Lung (tissue), 12 donors: ENCODE measurements around the gene ETDC. TPM values are rescaled to one million over a fixed set of nuclear protein-coding genes. Genes with fewer than 3 reads are reported as not detected.

Experiments
- ATAC-seq: fragments of 200-7000 bp; cut with Tn5 transposase; one replicate; pipeline ENCODE4 v1.9.1; 2020; ENCODE audit warnings: moderate number of reproducible peaks; ENCODE audit not compliant: insufficient read depth, low FRiP score
- DNase-seq, 3 donors: peaks; one replicate each; pipeline ENCODE4 v3.0.0-alpha.2; 2013 to 2017
- H3K27ac ChIP-seq, 2 donors: one replicate each; pipeline ENCODE4 v1.5.1; 2013; ENCODE audit warnings: mild to moderate bottlenecking in 2 of 2, moderate library complexity in 2 of 2, control low read depth in 1 of 2, inconsistent platforms in 1 of 2, low read depth in 1 of 2, low read length in 1 of 2
- H3K27me3 ChIP-seq, 3 donors: one replicate each; pipeline ENCODE4 v1.5.1; 2013; ENCODE audit warnings: low read length in 2 of 3; ENCODE audit not compliant: control insufficient read depth in 3 of 3, insufficient read depth in 3 of 3
- H3K36me3 ChIP-seq, 4 donors: one replicate each; pipeline ENCODE4 v1.5.1; 2013; ENCODE audit warnings: low read length in 4 of 4, mild to moderate bottlenecking in 1 of 4, moderate library complexity in 1 of 4; ENCODE audit not compliant: control insufficient read depth in 4 of 4, insufficient read depth in 4 of 4
- H3K4me1 ChIP-seq, 5 donors: one replicate each; pipeline ENCODE4 v1.5.1; 2013; ENCODE audit warnings: low read length in 5 of 5, mild to moderate bottlenecking in 2 of 5, moderate library complexity in 1 of 5; ENCODE audit not compliant: control insufficient read depth in 5 of 5, insufficient read depth in 5 of 5
- H3K4me3 ChIP-seq: one replicate; pipeline ENCODE4 v1.5.1; 2013; ENCODE audit warnings: mild to moderate bottlenecking, control low read depth, moderate library complexity
- H3K9ac ChIP-seq, 2 donors: one replicate each; pipeline ENCODE4 v1.5.1; 2013; ENCODE audit warnings: low read length in 2 of 2, control low read depth in 1 of 2; ENCODE audit not compliant: insufficient read depth in 1 of 2
- H3K9me3 ChIP-seq, 4 donors: one replicate each; pipeline ENCODE4 v1.5.1; 2013; ENCODE audit warnings: low read length in 3 of 4, mild to moderate bottlenecking in 1 of 4, moderate library complexity in 1 of 4; ENCODE audit not compliant: control insufficient read depth in 4 of 4, insufficient read depth in 3 of 4
- WGBS, 2 donors: extraction: QIAGEN DNeasy Blood & Tissue Kit; methylation state at CpG; one replicate each; pipeline ENCODE4 v1.1.7; 2013; 5-methylcytosine and 5-hydroxymethylcytosine counted together
- polyA plus RNA-seq, 2 donors: library from polyadenylated mRNA; stranded (reverse); fragments of 200-250 nt; gene quantifications; one replicate each; pipeline ENCODE4 v1.2.1, GENCODE V29; 2013
- total RNA-seq, 2 donors: library from RNA; depleted of rRNA in 1 of 2; stranded (reverse); fragments of >200 nt in 1 of 2; gene quantifications; one replicate each; pipeline ENCODE4 v1.2.1, GENCODE V29; 2014 to 2021
- TF ChIP-seq, protein P1 (sequence below): IDR thresholded peaks from 2 replicates; pipeline ENCODE4 v1.5.1; 2012; ENCODE audit warnings: mild to moderate bottlenecking; ENCODE audit errors: control extremely low read depth, extremely low read depth
- donor health status: control.
- donor health status: control.
- donor health status: Bipolar disorder and iron deficiency.
- donor health status: healthy.
- donor health status: DM: yes; HTN: yes; CAD: no.

Gene ETDC
- total and polyA plus RNA-seq, 4 donors, result not detected

DNA sequence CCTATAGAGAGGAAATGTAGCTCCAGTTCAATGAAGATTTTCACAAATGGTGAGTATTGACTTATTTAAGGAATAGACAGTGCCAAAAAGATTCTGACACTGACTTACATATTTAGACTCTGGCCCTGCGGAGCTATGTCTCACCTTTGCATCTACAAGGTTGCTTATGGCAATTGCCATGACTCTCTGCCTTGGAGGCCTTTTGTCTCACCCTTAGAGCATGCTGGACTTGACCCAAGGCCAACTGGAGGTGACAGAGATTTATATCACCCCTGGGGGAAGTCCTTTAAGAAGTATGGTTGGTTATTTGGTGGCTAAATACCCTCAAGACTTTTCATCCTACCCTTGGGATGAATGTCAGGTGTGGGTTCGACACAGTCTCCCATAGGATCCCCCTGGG lies 4.5 kb upstream of the ETDC start:
- Histone ChIP-seq H3K27me3 (peaks cover 0 to 9% (median 2%) of the 10 kb centered on the region in 3 donors), H3K36me3 (no peaks in the 10 kb centered on the region), H3K4me1 (peaks cover 0 to 4% (median 0%) of the 10 kb centered on the region in 5 donors), H3K4me3 (no peak overlapping the region), H3K9ac (no peak overlapping the region), H3K9me3 (peaks cover 0 to 2% (median 0%) of the 10 kb centered on the region in 4 donors), H3K27ac (no peak overlapping the region)
- 63 to 100% methylated on average over 2 of the region's 2 CpGs for WGBS, 2 donors
- ATAC-seq (no peak), DNase-seq (no peak)
- TF ChIP-seq, protein P1, sequence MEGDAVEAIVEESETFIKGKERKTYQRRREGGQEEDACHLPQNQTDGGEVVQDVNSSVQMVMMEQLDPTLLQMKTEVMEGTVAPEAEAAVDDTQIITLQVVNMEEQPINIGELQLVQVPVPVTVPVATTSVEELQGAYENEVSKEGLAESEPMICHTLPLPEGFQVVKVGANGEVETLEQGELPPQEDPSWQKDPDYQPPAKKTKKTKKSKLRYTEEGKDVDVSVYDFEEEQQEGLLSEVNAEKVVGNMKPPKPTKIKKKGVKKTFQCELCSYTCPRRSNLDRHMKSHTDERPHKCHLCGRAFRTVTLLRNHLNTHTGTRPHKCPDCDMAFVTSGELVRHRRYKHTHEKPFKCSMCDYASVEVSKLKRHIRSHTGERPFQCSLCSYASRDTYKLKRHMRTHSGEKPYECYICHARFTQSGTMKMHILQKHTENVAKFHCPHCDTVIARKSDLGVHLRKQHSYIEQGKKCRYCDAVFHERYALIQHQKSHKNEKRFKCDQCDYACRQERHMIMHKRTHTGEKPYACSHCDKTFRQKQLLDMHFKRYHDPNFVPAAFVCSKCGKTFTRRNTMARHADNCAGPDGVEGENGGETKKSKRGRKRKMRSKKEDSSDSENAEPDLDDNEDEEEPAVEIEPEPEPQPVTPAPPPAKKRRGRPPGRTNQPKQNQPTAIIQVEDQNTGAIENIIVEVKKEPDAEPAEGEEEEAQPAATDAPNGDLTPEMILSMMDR, result no peak

DNA sequence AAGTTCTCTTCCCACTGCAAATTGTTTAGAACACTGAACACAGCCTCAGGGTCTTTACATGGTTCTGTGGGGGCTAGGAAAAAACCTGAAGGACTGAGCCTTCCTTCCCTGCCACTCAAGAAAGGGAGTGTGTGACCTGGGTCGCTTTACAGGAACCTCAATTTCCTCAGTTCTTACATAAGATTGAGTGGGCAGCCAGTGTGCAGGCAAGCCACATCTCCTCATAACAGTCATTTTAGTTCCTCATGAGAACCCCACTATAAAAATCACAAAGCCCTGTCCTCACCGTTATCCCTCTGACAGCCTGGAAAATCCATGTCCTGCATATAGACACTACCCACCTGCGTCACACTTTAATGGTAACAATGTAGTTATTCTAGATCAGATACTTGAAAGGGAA lies 2.1 kb upstream of the ETDC start:
- ATAC-seq (no peak), DNase-seq (no peak)
- no peaks in the 10 kb centered on the region for H3K9me3 ChIP-seq
- TF ChIP-seq, protein P1, result no peak
- WGBS, 2 donors, result 44 to 69% methylated on average over 3 of the region's 3 CpGs
- H3K27me3 ChIP-seq, result peaks cover 0 to 7% (median 2%) of the 10 kb centered on the region in 3 donors
- no peak overlapping the region for H3K9ac ChIP-seq
- H3K4me3 ChIP-seq, result no peak overlapping the region
- H3K27ac ChIP-seq, result no peak overlapping the region
- H3K36me3 ChIP-seq, result no peaks in the 10 kb centered on the region
- peaks cover 0 to 7% (median 0%) of the 10 kb centered on the region in 5 donors for H3K4me1 ChIP-seq

DNA sequence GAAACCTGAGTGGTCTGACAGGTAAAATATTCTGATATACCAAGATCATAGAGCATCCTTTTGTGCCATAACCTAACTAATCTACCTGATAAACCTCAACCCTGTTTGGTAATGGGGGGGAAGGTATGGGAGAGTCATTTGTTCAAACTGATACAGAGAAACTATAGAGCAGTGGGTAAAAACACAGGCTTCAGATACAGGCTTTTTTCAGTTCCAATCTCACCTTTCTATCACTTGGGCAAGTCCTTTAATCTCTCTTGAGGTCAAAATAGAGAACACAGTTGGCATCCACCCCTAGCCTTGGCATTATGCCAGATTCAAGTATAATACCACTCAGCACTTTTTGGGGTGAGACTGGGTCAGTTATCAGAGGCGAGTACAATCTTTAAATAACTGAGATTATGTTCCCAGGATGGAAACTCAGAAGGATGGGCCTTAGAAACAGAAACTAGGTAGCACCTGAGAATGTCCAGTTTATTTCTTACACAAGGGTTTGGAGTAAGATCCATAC lies 880 bp upstream of the ETDC start:
- no peak overlapping the region for H3K4me3 ChIP-seq
- DNase-seq, result no peak
- no peak overlapping the region for H3K27ac ChIP-seq
- H3K36me3 ChIP-seq, result no peaks in the 10 kb centered on the region
- no peak overlapping the region for H3K9ac ChIP-seq
- no peaks in the 10 kb centered on the region for H3K9me3 ChIP-seq
- no peak for ATAC-seq
- TF ChIP-seq, protein P1, result no peak
- 29 to 82% methylated on average over 1 of the region's 1 CpG for WGBS, 2 donors
- H3K27me3 ChIP-seq, result peaks cover 0 to 7% (median 2%) of the 10 kb centered on the region in 3 donors
- peaks cover 0 to 7% (median 0%) of the 10 kb centered on the region in 5 donors for H3K4me1 ChIP-seq

DNA sequence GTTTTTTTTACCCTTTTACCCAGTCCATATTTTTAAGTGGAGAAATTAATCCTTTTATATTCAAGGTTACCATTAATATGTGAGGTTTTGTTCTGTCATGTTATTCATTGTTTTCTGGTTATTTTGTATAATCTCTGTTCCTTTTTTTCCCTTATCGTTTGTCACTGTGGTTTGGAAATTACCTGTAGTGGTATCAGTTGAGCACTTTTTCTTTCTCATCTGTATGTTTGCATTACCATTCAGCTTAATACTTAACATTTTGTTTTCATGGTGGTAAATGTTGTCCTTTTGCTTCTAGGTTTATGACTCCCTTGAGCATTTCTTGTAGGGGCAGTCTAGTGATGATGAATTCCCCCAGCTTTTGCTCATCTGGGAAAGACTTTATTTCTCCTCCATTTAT lies 6.6 kb downstream of the ETDC start:
- no peak overlapping the region for H3K27ac ChIP-seq
- peaks cover 0 to under 1% (median 0%) of the 10 kb centered on the region in 5 donors for H3K4me1 ChIP-seq
- H3K9me3 ChIP-seq, result peaks cover 0 to 7% (median 3%) of the 10 kb centered on the region in 4 donors
- 85 to 91% methylated on average over 1 of the region's 1 CpG for WGBS, 2 donors
- H3K36me3 ChIP-seq, result peaks cover 0 to 8% (median under 1%) of the 10 kb centered on the region in 4 donors
- ATAC-seq, result no peak
- TF ChIP-seq, protein P1, result no peak
- H3K9ac ChIP-seq, result no peak overlapping the region
- H3K4me3 ChIP-seq, result no peak overlapping the region
- DNase-seq, result no peak
- H3K27me3 ChIP-seq, result no peaks in the 10 kb centered on the region
